DND-41 (cell line): ENCODE results near the gene ROBO4.

Experiments used
- ATAC-seq: fragments of 200-7000 bp; cut with Tn5 transposase; 3 replicates; pipeline ENCODE4 v1.9.1; 2021; ENCODE audit warnings: low read depth; ENCODE audit not compliant: insufficient read depth
- DNase-seq: peaks from one replicate; pipeline ENCODE4 v3.0.0-alpha.2; 2020
- H2AFZ ChIP-seq: 2 replicates; pipeline ENCODE4 v1.6.0; 2012; ENCODE audit warnings: low read depth, low read length
- H3K27ac ChIP-seq: 2 replicates; pipeline ENCODE4 v1.5.1; 2012; ENCODE audit warnings: low read length, inconsistent platforms
- H3K27me3 ChIP-seq: fragments of 200-600 bp; sonication (generic); 2 replicates; pipeline ENCODE4 v1.6.0; 2012; ENCODE audit warnings: low read length, mild to moderate bottlenecking, inconsistent platforms; ENCODE audit not compliant: insufficient read depth, poor library complexity
- H3K36me3 ChIP-seq: 2 replicates; pipeline ENCODE4 v1.5.1; 2012; ENCODE audit warnings: low read length, inconsistent platforms; ENCODE audit not compliant: insufficient read depth
- H3K4me1 ChIP-seq: 2 replicates; pipeline ENCODE4 v1.5.1; 2012; ENCODE audit warnings: mild to moderate bottlenecking, low read length; ENCODE audit not compliant: insufficient read depth
- H3K4me2 ChIP-seq: 2 replicates; pipeline ENCODE4 v1.6.0; 2012; ENCODE audit warnings: mild to moderate bottlenecking, moderate library complexity, low read length, inconsistent platforms; ENCODE audit not compliant: insufficient read depth
- H3K4me3 ChIP-seq, 2 experiments: fragments of 200-600 bp in 1 of 2; shearing (Covaris generic) in 1 of 2; 2 replicates each; pipeline ENCODE4 v1.5.1; 2012 to 2016; ENCODE audit warnings: inconsistent platforms in 2 of 2, low read length in 2 of 2, mild to moderate bottlenecking in 2 of 2, low read depth in 1 of 2, moderate library complexity in 1 of 2
- H3K79me2 ChIP-seq: 2 replicates; pipeline ENCODE4 v1.6.0; 2012; ENCODE audit warnings: low read length, inconsistent platforms; ENCODE audit not compliant: insufficient read depth
- H3K9ac ChIP-seq: 2 replicates; pipeline ENCODE4 v1.6.0; 2012; ENCODE audit warnings: low read depth, mild to moderate bottlenecking, inconsistent platforms, low read length, moderate library complexity
- H3K9me3 ChIP-seq: 2 replicates; pipeline ENCODE4 v1.5.1; 2012; ENCODE audit warnings: low read length, moderate library complexity, mild to moderate bottlenecking, inconsistent platforms; ENCODE audit not compliant: insufficient read depth, severe bottlenecking
- H4K20me1 ChIP-seq: 2 replicates; pipeline ENCODE4 v1.6.0; 2012; ENCODE audit warnings: low read length; ENCODE audit not compliant: insufficient read depth
- CTCF ChIP-seq: IDR thresholded peaks from 2 replicates; pipeline ENCODE4 v1.5.1; 2012; ENCODE audit warnings: borderline replicate concordance, low read length, moderate library complexity, mild to moderate bottlenecking; ENCODE audit not compliant: poor library complexity, severe bottlenecking; ENCODE audit errors: extremely low read depth
- EZH2 ChIP-seq: IDR thresholded peaks from 3 replicates; pipeline ENCODE4 v1.6.1; 2012; ENCODE audit warnings: borderline replicate concordance, low read depth, mild to moderate bottlenecking, moderate library complexity, low read length, inconsistent platforms; ENCODE audit not compliant: severe bottlenecking

ROBO4 gene

GRCh38 chr11:124897674-124898262 lies at the start of gene ROBO4:
TSS of gene ROBO4 (minus strand) at chr11:124897865. CDS start at chr11:124897795, 70 bp downstream.
- Histone ChIP-seq H3K36me3 (no peaks in the 10 kb centered on the region), H3K9me3 (no peaks in the 10 kb centered on the region), H2AFZ (no peak within 1 kb of the TSS), H3K4me2 (no peak within 1 kb of the TSS), H3K4me3 (no peak within 1 kb of the TSS), H4K20me1 (no peaks in the 10 kb centered on the region), H3K27ac (no peak within 1 kb of the TSS), H3K4me1 (no peaks in the 10 kb centered on the region), H3K79me2 (no peaks in the 10 kb centered on the region), H3K9ac (no peak within 1 kb of the TSS), H3K27me3 (peaks cover 34% of the 10 kb centered on the region)
- ATAC-seq (no peak), DNase-seq (no peak)
- TF ChIP-seq CTCF, result no peak
- no peak for TF ChIP-seq EZH2

- no peaks in the 10 kb centered on the region for H3K79me2 ChIP-seq
- DNase-seq (no peak), ATAC-seq (no peak)
- no peaks in the 10 kb centered on the region for H3K27me3 ChIP-seq
- no peak overlapping the region for H3K4me3 ChIP-seq
- H2AFZ ChIP-seq, result no peak overlapping the region
- peaks cover 33% of the 10 kb centered on the region for H3K4me1 ChIP-seq
- TF ChIP-seq CTCF, result no peak
- TF ChIP-seq EZH2, result no peak
- no peaks in the 10 kb centered on the region for H3K9me3 ChIP-seq
- H3K4me2 ChIP-seq, result no peak overlapping the region
- no peak overlapping the region for H3K9ac ChIP-seq
- no peaks in the 10 kb centered on the region for H4K20me1 ChIP-seq
- H3K27ac ChIP-seq, result no peak overlapping the region
- H3K36me3 ChIP-seq, result no peaks in the 10 kb centered on the region
Observed at GRCh38 chr11:124946735-124947141, 49.1 kb upstream of the ROBO4 start.

GRCh38 chr11:124945826-124946225 lies 48.2 kb upstream of the ROBO4 start:
- Histone ChIP-seq H3K9me3 (no peaks in the 10 kb centered on the region), H3K27ac (no peak overlapping the region), H3K79me2 (no peaks in the 10 kb centered on the region), H4K20me1 (no peaks in the 10 kb centered on the region), H2AFZ (no peak overlapping the region), H3K4me3 (no peak overlapping the region), H3K4me1 (peaks cover 24% of the 10 kb centered on the region), H3K27me3 (no peaks in the 10 kb centered on the region), H3K9ac (no peak overlapping the region), H3K4me2 (no peak overlapping the region), H3K36me3 (no peaks in the 10 kb centered on the region)
- ATAC-seq (no peak), DNase-seq (no peak)
- TF ChIP-seq CTCF (no peak), EZH2 (no peak)

- no peak overlapping the region for H2AFZ ChIP-seq
- no peak overlapping the region for H3K4me3 ChIP-seq
- no peaks in the 10 kb centered on the region for H3K9me3 ChIP-seq
- no peaks in the 10 kb centered on the region for H3K79me2 ChIP-seq
- peaks cover 12% of the 10 kb centered on the region for H3K4me1 ChIP-seq
- H3K27me3 ChIP-seq, result no peaks in the 10 kb centered on the region
- no peaks in the 10 kb centered on the region for H4K20me1 ChIP-seq
- ATAC-seq (no peak), DNase-seq (no peak)
- no peak overlapping the region for H3K4me2 ChIP-seq
- TF ChIP-seq CTCF, result no peak
- TF ChIP-seq EZH2, result no peak
- H3K36me3 ChIP-seq, result no peaks in the 10 kb centered on the region
- no peak overlapping the region for H3K9ac ChIP-seq
- H3K27ac ChIP-seq, result no peak overlapping the region
Observed at GRCh38 chr11:124944565-124944964, 46.9 kb upstream of the ROBO4 start.
